ENCODE data around the gene SYNE1.
"Not testable (repeated sequence)": the region's sequence is repeated elsewhere in the genome, so short reads cannot be mapped to it uniquely, and the experiment has no call there.

SYNE1 gene

DNA sequence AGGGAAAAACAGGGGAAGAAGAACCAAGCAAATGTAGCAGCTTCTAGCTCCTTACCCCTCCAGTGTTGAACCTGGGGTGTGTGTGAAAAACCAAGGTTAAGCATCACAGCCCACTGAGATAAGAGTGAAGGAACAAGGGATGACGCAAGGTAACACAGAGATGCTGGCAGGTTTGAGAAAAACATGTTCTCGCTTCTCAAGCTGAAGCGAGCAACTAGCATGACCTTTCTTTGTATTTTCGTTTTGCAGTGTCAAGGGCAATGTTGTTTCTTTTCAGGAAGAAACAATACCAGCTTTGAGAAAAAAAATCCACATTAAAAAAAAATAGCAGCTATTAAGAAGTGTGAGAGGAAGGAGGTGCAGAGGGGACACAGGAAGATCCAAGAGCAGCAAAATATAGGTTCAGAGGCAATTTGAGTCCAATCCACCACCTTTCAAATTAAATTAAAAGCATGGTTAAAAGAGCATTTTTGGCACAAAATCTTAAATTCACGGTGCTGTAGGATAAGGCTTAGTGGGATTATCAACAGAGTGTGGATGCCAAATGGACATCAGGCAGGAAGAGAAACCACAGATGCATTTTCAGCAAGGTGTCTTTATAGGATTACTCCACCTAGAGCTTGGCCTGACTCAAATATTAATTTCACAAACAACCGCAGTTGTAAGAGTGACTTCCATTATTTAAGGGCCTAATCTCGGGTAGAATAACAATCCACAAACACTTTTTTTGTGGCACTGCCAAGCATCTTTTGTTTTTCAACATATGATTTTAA is 70.9 kb downstream of the SYNE1 start:
- DNase-seq (ENCODE audit: low read depth in 2 of 2) = no peak

DNA sequence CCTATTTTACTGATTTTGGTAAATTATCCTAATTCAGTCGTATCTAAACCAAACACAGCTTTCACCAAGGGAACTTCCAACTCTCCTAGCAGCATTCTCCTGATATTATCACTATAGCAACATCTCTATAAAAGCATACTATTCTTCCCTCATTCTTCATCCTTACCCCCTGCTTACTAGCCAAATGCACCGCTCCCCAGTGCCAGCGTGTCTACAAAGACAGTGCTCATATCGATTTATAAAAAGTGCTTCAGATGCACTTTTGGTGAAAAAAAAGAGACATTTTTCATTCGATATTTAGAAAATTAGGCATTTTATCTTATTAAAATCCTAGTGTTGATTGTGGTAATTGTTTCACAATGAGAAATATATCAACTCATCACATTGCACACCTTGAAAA is 74.0 kb downstream of the SYNE1 start:
- no peak for DNase-seq (ENCODE audit: low read depth in 2 of 2)

DNA sequence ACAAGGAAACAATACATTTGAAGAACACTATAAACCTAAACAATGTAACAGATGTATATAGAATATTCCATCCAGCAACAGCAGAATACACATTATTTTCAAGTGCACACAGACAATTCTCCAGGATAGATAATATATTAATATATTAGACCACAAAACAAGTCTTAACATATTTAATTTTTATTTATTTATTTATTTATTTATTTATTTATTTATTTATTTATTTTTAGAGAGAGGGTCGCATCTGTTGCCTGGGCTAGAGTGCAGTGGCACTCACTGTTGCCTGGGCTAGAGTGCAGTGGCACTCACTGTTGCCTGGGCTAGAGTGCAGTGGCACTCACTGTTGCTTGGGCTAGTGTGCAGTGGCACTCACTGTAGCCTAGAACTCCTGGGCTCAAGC is 78.4 kb downstream of the SYNE1 start:
- not testable (repeated sequence) for DNase-seq (ENCODE audit: low read depth in 2 of 2)

DNA sequence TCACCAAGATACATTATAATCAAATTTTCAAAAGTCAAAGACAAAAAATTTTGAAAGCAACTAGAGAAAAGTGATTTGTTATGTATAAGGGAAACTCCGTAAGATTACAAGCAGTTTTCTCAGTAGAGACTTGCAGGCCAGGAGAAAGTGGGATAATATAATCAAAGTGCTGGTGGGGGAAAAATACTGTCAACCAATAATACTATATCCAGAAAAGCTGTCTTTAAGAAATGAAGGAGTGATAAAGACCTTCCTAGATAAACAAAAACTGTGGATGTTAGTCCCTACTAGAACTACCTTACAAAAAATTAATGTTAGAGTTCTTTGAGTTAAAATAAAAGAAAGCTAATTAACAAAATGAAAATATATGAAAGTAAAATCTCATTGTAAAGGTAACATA is 79.7 kb downstream of the SYNE1 start:
- DNase-seq (ENCODE audit: low read depth in 2 of 2) = no peak

DNA sequence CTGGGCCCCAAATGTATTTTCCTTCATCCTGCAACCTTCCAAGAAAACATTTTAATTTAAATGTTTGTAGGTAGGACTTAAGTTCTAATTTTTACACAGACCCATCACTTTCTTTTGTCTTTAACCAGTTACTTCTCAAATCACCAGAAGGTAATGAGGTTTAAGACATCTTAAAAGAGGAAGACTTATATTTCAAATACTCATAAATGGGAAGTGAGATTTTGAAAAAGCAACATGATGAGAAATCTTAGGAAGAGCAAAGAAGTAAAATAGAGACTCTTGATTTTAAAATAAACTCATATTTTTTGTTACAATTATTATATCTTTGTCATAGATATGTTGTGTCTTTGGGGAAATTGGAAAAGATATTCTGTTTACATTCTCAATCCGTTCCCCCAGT is 82.3 kb downstream of the SYNE1 start:
- DNase-seq (ENCODE audit: low read depth in 2 of 2) = no peak

DNA sequence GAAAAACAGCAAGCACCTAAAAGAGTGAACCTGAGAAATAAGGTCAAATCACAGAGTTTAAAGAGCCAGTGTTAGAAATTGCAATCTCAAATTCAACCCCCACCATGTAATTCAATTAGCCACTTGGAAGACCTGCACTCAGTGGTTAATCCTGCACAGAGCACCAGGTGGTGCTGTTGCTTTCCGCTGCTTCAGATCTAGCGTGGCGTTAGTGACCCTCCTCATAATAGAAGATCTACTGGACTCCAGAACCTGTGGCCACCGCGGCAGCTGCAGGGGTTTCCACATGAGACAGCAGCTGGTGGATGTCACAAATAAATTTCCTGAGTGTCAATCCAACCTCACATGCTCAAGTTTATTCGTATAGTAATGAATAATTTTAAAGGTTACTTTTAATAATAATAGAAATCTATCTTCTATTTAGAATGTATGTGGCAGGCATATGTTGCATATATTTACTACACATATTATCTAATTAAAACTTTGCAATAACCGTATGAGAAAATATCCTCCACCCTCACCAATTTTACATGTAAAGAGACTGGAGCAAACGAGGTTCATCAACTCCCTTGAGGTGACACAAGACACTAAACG is 84.4 kb downstream of the SYNE1 start:
- peak; percentile 14 to 21 for DNase-seq (ENCODE audit: low read depth in 2 of 2)

DNA sequence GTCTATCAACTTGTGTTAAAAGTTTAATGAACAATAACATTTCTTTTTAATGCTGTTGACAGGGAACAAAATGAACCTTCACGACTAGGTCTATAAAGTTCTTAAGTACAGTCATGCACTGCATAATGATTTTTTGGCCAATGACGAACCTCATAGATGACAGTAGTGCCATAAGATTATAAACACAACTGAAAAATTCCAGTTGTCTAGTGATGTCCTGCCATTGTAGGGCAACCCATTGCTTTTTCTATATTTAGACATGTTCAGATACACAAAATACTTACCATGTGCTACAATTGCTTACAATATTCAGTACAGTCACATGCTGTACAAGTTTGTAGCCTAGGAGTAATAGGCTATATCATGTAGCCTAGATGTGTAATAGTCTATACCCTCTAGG is 93.6 kb downstream of the SYNE1 start:
- no peak for DNase-seq (ENCODE audit: low read depth in 2 of 2)

DNA sequence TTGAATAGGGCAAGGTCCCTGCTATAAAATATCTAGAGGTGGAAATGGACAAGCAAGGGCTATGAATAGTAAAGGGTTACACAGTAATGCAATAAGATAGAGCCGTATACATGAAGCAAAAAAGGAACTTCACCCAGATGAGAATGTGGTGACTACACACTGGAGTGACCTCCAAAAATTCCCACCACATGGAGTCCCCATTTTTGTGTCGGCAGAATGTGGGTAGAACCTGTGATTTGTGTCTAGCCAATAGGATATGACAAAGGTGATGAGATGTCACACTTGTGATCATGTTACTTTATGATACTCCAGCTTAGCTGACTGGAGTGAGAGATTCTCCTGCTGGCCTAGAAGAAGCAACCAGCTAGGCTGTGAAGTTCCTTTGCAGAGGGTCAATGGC is 96.8 kb downstream of the SYNE1 start:
- DNase-seq (ENCODE audit: low read depth in 2 of 2) = no peak

DNA sequence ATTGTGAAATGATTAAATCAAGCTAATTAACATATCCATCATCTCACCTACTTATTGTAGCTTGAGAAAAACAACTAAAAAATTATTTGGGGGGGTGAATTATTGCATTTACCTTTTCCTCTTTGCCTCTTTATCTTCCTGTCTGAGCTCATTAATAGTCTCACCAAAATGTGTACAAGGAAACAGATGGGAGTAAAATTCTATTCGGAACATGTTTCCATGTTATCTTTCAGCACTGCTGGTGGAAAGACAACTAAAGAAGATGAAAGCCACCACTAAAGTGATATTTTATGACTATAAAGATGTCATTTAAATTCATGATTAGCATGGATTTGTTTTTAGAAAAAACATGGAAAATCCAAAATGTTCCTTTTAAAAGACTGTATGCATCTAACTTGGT is 102.6 kb downstream of the SYNE1 start:
- no peak for DNase-seq (ENCODE audit: low read depth in 2 of 2)

DNA sequence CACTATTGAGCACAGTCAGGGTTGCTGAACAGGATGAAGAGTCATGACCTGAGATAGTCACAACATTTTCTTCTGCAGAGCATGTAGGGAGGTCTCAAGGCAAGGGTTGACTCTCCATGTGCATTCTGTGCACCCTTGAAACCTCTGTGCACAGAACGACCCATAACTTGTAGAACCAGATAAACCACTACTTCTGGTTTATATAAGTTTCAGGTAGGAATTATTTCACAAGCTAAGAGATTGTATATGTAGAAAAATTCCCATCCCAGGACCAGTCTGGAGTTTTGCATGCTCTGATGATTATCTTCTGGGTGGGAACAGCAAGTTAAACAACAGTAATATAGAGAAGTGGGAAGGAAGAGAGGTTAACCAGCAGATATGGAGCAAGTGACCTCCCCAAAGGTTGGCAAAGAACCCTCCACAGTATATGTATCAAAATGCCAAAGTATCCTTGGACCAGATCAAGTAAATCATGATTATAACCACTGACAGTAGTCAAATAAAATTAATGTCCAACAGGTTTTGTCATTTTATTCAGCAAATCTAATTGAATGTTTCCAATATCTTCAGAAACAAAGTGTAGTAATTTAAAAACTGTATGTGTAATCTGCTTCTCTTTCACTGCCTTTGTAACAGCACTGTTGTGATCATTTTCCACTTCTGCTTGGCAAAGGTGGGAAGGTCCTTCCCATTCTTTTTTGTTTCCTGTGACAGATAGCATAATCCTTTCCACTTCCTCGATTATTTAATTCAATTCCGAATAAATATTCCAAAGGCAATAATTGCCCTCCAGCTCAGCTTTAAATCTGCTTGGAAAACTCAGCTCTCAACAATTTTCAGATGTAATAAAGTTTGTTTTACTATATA is 104.4 kb downstream of the SYNE1 start:
- no peak for DNase-seq (ENCODE audit: low read depth in 2 of 2)

DNA sequence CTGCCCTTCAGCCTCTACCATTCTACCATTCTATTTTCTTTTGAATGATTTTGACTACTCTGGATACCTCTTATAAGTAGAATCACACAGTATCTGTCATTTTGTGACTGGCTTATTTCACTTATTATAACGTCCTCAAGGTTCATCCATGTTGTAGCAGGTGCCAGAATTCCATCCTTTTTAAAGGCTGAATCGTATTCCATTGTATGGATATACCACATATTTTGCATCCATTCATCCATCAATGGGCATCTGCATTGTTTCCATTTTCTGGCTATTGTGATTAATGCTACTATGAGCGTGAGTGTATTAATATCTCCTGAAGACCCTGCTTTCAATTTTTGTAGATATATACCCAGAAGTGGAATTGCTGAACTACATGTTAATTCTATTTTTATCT is 105.5 kb downstream of the SYNE1 start:
- no peak for DNase-seq (ENCODE audit: low read depth in 2 of 2)

DNA sequence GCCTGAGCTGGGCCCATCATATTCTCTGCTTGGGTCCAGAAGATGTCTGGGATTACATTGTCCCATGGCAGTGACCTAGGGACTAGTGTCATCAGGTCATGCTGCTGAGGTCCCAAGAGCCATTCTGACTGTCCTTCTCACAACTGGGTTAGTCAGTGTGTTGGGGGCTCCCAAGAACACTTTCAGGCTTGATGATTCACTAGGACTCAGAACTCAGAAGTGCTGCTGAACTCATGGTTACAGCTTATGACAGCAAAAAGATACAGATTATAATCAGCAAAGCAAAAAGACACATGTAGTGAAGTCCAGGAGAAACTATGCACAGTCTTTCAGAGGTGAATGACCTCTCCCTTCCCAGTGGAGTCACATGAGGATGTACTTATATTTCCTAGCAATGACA is 107.8 kb downstream of the SYNE1 start:
- no peak for DNase-seq (ENCODE audit: low read depth in 2 of 2)

DNA sequence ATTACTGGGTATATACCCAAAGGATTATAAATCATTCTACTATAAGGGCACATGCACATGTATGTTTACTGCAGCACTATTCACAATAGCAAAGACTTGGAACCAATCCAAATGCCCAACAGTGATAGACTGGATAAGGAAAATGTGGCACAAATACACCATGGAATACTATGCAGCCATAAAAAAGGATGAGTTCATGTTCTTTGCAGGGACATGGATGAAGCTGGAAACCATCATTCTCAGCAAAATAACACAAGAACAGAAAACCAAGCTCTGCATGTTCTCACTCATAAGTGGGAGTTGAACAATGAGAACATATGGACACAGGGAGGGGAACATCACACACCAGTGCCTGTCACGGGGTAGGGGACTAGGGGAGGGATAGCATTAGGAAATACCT is 123.0 kb downstream of the SYNE1 start:
- DNase-seq (ENCODE audit: low read depth in 2 of 2) = not testable (repeated sequence)

DNA sequence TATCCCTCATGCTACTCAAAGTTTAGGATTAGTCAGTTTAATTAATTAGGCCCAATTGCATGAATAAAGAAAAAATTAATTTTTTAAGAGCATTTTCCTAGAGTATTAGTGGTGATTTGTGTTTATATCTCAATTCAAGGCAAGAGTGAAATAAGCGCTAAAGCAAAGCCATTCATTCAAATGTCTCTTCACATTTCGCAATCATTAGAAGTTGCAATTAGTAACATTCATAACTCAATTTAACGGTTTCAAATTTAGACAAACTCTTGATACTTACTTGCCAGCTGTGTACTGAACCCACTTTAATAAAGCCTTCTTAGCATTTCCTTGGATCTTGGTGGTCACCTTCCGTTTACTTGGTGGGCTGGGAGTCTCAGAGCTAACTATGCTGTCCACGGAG is 127.2 kb downstream of the SYNE1 start:
- DNase-seq (ENCODE audit: low read depth in 2 of 2) = no peak

DNA sequence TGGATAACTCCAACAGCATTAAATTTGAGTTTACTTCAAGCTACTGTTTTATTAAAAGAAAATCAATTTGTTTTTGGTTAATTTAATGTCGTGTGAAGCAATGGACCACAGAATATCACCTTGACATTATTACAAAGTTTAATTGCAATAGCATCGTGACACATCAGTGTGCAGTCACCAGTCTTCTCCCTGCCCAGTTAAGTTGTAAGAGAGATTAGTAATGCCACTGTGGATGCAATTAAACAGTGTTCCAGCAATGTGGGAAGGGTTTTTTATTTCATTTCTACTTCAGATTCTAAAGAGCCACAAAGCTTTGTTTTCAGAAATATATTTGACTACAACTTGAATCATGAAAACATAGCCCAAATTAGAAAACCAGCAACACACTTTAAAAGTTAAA is 128.7 kb downstream of the SYNE1 start:
- DNase-seq (ENCODE audit: low read depth in 2 of 2) = no peak

DNA sequence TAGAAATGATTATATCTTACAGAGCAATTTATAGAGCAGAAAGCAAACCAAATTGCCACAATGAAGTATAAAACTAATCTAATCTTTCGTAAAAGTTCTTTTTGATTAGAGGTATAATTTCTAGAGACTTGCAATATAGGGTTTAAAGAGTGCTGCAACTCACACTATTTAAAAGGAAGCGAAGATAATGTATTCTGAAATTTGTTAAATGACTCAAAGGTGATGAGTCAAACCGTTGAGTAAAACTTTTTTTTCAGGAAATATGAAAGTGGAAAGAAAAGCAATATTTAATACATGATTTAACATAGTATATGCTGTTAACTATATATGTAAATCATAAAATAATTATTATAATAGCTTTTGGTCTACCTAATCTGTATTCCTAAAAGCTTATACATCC is 133.6 kb downstream of the SYNE1 start:
- no peak for DNase-seq (ENCODE audit: low read depth in 2 of 2)

DNA sequence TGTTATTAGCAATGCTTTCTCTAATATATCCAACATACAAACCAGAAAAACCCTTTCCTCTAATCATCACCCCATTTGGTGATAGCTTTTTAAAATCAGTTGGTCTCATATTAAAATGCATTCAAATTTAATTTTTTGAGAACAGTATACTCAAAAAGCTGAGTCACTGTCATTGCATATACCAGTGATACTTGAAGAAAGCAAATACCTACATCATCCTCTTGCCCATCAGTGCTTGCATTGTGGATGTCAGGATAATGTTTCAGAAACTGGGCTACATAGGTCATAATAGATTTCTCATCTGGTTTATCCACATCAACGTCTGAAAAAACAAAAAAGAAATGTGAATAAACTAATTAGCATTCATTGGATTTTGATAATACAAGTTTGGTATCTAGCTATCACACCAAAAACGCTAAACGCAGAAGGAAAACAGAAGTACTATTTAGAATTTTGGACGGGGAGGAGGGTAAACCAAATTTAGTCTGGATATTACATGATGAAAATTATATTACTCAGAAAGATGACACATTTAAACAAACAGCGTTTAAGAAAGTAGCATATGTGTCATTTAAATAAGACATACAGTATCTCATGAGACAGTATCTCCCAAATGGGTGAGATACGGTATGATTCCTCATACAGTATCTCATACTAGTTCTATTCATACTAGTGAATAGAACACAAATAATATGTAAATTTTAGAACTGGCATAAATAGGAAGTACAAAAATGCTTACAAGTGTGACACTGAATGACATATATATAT is 134.6 kb downstream of the SYNE1 start:
- DNase-seq (ENCODE audit: low read depth in 2 of 2) = no peak

DNA sequence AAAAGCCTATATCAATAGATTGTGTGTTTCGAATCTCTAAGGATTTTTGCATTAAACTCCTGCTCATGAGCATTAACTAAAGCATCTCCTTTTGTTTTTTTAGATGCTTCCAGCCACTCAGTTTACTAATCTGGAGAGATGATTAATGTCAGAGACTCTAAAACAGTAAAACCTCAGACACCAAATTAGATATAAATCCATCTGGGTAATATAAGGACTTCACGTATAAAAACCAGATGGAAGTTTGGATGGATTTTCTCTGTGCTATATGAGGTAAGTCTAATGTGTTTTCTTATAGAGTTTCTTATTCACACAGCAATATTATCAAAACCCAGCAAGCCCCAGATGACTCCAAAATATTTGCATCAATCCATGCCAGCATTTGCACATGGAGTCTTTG is 137.2 kb downstream of the SYNE1 start:
- no peak for DNase-seq (ENCODE audit: low read depth in 2 of 2)

DNA sequence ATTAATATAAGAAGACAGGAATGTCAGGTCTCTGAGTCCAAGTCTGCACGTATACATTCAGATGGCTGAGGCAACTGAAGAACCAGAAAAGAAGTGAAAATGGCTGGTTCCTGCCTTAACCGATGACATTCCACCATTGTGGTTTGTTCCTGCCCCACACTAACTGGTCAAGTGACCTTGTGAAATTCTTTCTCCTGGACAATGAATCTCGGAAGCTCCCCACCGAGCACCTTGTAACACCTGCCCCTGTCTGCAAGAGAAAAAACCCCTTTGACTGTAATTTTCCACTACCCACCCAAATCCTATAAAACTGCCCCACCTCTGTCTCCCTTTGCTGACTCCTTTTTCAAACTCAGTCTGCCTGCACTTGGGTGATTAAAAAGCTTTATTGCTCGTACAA is 140.4 kb downstream of the SYNE1 start:
- no peak for DNase-seq (ENCODE audit: low read depth in 2 of 2)

DNA sequence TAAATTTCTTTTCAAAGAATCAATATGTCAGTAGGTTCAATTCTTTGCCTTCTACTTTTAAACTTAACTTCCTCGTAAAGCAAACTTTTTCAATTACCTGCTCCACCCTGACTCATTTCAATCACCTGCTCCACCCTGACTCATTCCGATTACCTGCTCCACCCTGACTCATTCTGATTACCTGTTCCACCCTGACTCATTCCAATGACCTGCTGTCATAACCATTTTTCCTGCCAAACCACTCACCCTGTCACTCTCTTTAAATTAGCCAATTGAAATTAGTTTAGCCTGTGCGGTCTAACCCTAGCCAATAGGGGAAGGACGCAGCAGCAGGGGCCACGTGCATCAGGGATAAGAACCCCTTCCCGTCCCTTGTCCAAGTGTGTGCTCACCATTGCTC is 141.7 kb downstream of the SYNE1 start:
- not testable (repeated sequence) for DNase-seq (ENCODE audit: low read depth in 2 of 2)

DNA sequence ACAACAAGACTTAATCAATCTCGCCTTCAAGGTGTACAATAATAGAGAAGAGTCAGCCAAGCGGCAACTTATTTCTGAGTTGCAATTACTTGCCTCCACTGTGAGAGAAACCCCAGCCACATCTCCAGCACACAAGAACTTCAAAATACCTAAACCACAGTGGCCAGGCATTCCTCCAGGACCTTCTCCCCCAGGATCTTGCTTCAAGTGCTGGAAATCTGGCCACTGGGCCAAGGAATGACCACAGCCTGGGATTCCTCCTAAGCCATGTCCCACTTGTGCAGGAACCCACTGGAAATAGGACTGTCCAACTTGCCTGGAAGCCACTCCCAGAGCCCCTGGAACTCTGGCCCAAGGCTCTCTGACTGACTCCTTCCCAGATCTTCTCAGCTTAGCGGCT is 144.9 kb downstream of the SYNE1 start:
- DNase-seq (ENCODE audit: low read depth in 2 of 2) = not testable (repeated sequence)

DNA sequence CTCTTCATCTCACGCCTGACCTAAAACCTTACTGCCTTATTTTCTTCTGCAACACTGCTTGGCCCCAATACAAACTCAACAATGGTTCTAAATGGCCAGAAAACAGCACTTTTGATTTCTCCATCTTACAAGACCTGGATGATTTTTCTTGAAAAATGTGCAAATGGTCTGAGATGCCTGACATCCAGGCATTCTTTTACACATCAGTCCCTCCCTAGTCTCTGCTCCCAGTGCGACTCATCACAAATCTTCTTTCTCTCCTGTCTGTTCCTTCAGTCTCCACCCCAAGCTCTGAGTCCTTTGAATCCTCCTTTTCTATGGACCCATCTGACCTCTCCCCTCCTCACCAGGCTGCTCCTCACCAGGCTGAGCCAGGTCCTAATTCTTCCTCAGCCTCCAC is 145.7 kb downstream of the SYNE1 start:
- not testable (repeated sequence) for DNase-seq (ENCODE audit: low read depth in 2 of 2)
